ENCODE data around the gene OBP2A.

DNA sequence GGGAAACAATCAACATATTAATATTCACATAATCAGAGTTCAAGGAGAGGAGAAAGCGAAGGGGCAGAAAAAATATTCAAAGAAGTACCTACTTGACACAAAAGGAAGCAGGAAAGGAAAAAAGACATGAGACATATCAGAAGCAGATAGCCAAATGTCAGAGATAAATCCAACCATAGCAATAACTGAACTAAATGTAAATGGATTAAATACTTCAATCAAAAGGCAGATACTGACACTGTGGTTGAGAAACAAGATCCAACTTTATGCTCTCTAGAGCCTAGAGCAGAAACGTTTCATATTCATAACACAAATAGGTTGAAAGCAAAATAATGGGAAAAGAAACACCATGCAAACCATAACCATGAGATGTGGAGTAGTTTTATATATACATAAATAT, 36.5 kb upstream of the OBP2A start:
- TF ChIP-seq, protein P1, sequence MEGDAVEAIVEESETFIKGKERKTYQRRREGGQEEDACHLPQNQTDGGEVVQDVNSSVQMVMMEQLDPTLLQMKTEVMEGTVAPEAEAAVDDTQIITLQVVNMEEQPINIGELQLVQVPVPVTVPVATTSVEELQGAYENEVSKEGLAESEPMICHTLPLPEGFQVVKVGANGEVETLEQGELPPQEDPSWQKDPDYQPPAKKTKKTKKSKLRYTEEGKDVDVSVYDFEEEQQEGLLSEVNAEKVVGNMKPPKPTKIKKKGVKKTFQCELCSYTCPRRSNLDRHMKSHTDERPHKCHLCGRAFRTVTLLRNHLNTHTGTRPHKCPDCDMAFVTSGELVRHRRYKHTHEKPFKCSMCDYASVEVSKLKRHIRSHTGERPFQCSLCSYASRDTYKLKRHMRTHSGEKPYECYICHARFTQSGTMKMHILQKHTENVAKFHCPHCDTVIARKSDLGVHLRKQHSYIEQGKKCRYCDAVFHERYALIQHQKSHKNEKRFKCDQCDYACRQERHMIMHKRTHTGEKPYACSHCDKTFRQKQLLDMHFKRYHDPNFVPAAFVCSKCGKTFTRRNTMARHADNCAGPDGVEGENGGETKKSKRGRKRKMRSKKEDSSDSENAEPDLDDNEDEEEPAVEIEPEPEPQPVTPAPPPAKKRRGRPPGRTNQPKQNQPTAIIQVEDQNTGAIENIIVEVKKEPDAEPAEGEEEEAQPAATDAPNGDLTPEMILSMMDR (IDR thresholded peaks at IDR 0.05), result no peak
- TF ChIP-seq POLR2A (IDR thresholded peaks at IDR 0.05), result no peak

All from Peyer's patch (tissue), 4 donors.